ENCODE measurements around the gene SESN3.

The SESN3 gene

DNA sequence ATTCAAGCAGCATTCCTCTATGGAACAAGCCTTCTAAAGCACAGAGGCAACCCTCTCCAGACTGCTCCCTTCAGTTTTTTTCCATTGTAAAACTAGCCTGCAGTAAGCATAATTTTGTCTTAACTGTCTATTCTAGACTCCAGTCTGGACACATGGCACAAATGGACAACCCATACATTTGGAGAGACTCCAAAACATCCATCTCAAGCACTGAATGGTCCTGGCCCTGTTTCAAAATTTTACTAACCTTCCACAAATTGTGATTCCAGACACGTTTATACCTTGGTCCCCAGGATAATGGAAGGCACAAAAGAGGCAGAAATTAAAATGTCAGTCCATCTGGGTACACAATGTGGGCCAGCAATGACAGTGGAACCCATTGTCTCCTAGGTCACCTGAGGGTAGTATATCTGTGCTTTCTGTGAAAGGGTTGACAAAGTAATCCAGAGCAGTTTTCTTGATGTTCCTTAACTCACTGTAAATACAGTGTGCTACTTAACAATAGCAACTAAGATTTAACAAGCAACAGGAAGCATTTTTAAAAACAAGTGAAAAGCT is 16.2 kb upstream of the SESN3 start:
- TF ChIP-seq, protein P1, sequence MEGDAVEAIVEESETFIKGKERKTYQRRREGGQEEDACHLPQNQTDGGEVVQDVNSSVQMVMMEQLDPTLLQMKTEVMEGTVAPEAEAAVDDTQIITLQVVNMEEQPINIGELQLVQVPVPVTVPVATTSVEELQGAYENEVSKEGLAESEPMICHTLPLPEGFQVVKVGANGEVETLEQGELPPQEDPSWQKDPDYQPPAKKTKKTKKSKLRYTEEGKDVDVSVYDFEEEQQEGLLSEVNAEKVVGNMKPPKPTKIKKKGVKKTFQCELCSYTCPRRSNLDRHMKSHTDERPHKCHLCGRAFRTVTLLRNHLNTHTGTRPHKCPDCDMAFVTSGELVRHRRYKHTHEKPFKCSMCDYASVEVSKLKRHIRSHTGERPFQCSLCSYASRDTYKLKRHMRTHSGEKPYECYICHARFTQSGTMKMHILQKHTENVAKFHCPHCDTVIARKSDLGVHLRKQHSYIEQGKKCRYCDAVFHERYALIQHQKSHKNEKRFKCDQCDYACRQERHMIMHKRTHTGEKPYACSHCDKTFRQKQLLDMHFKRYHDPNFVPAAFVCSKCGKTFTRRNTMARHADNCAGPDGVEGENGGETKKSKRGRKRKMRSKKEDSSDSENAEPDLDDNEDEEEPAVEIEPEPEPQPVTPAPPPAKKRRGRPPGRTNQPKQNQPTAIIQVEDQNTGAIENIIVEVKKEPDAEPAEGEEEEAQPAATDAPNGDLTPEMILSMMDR (conservative IDR thresholded peaks at IDR 0.05; ENCODE audit: low read depth, low read length) = no peak
- Histone ChIP-seq H3K4me3 (IDR thresholded peaks at IDR 0.05; ENCODE audit: insufficient read depth, low read depth, low read length) (no peak overlapping the region), H4K20me1 (ENCODE audit: insufficient read depth) (no peaks in the 10 kb centered on the region), H3K79me2 (ENCODE audit: insufficient read depth, low read depth) (no peaks in the 10 kb centered on the region), H3K4me1 (ENCODE audit: low read depth, poor library complexity, severe bottlenecking) (no peaks in the 10 kb centered on the region), H3K4me2 (no peak overlapping the region), H2AFZ (ENCODE audit: low read depth) (no peak overlapping the region), H3K9ac (no peak overlapping the region), H3K36me3 (ENCODE audit: insufficient read depth) (no peaks in the 10 kb centered on the region), H3K27ac (no peak overlapping the region), H3K27me3 (ENCODE audit: insufficient read depth, low read depth) (no peaks in the 10 kb centered on the region)

DNA sequence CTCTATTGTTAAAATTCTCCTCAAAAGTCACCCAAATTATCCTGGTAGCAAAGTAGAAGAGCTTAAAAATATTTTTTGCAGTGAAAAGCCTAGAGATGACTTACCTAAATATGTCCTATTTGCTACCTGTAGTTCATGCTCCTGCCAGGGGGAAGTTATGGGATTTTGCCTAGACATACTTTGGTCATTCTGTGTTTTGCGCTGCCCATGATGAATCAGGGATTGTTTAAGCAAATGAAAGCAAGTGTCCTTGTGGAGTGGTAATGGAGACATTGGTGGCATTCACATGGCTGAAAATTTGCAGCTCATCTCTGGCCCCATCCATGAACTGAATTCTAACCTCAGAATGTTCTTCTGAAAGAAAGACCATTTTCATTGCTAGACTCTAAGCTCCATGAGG is 14.6 kb upstream of the SESN3 start:
- H3K36me3 ChIP-seq (ENCODE audit: insufficient read depth) = no peaks in the 10 kb centered on the region
- TF ChIP-seq, protein P1 (conservative IDR thresholded peaks at IDR 0.05; ENCODE audit: low read depth, low read length) = no peak
- no peaks in the 10 kb centered on the region for H3K4me1 ChIP-seq (ENCODE audit: low read depth, poor library complexity, severe bottlenecking)
- H3K9ac ChIP-seq = no peak overlapping the region
- no peaks in the 10 kb centered on the region for H3K27me3 ChIP-seq (ENCODE audit: insufficient read depth, low read depth)
- H2AFZ ChIP-seq (ENCODE audit: low read depth) = no peak overlapping the region
- no peak overlapping the region for H3K4me3 ChIP-seq (IDR thresholded peaks at IDR 0.05; ENCODE audit: insufficient read depth, low read depth, low read length)
- no peak overlapping the region for H3K4me2 ChIP-seq
- no peak overlapping the region for H3K27ac ChIP-seq
- no peaks in the 10 kb centered on the region for H4K20me1 ChIP-seq (ENCODE audit: insufficient read depth)
- no peaks in the 10 kb centered on the region for H3K79me2 ChIP-seq (ENCODE audit: insufficient read depth, low read depth)

DNA sequence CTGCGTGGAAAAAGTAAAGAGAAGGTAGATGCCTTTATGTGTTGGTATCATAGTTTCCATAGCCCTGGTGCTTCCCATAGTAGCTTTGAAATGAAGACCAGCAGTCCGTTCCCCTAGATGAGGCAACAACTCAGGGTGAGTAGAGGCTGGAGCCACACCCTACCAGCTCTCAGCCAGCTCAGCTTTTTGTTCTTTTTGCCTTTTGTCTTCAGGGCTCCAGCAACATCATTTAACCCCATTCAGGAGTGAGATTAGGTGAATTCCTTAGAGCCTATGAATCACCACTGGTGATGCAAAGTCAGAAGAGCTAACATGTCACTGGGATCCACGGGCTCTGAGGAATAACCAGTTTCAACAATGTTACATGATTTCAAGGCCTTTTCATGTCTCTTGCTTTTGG is 14.0 kb upstream of the SESN3 start:
- Histone ChIP-seq H4K20me1 (ENCODE audit: insufficient read depth) (no peaks in the 10 kb centered on the region), H3K27ac (no peak overlapping the region), H3K79me2 (ENCODE audit: insufficient read depth, low read depth) (no peaks in the 10 kb centered on the region), H3K27me3 (ENCODE audit: insufficient read depth, low read depth) (no peaks in the 10 kb centered on the region), H3K4me3 (IDR thresholded peaks at IDR 0.05; ENCODE audit: insufficient read depth, low read depth, low read length) (no peak overlapping the region), H3K36me3 (ENCODE audit: insufficient read depth) (no peaks in the 10 kb centered on the region), H3K4me1 (ENCODE audit: low read depth, poor library complexity, severe bottlenecking) (no peaks in the 10 kb centered on the region), H3K4me2 (no peak overlapping the region), H3K9ac (no peak overlapping the region), H2AFZ (ENCODE audit: low read depth) (no peak overlapping the region)
- TF ChIP-seq, protein P1 (conservative IDR thresholded peaks at IDR 0.05; ENCODE audit: low read depth, low read length) = no peak

DNA sequence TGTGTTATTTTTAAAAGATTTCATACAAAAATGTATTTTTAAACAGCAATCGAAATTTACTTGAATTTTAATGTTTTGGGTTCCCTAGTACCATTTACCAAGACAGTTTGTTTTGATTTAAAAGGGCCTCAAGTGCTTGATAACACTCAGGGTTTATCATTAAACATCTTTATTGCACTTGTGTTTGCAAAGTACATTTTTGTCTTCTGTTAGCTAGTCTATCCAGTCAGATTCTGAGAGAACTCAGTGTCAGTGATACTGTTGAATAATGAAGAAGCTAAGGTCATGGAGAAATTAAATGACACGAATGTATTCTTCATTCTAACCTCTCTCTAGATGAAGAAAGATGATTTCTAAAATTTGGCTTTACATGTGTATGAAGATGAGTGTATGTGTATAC is 12.7 kb upstream of the SESN3 start:
- no peak overlapping the region for H3K4me2 ChIP-seq
- H3K4me3 ChIP-seq (IDR thresholded peaks at IDR 0.05; ENCODE audit: insufficient read depth, low read depth, low read length) = no peak overlapping the region
- no peaks in the 10 kb centered on the region for H4K20me1 ChIP-seq (ENCODE audit: insufficient read depth)
- no peak overlapping the region for H3K27ac ChIP-seq
- TF ChIP-seq, protein P1 (conservative IDR thresholded peaks at IDR 0.05; ENCODE audit: low read depth, low read length) = no peak
- H3K36me3 ChIP-seq (ENCODE audit: insufficient read depth) = no peaks in the 10 kb centered on the region
- no peaks in the 10 kb centered on the region for H3K79me2 ChIP-seq (ENCODE audit: insufficient read depth, low read depth)
- H3K27me3 ChIP-seq (ENCODE audit: insufficient read depth, low read depth) = no peaks in the 10 kb centered on the region
- no peak overlapping the region for H2AFZ ChIP-seq (ENCODE audit: low read depth)
- no peak overlapping the region for H3K9ac ChIP-seq
- no peaks in the 10 kb centered on the region for H3K4me1 ChIP-seq (ENCODE audit: low read depth, poor library complexity, severe bottlenecking)

Data from KMS-11 (cell line).